Neural progenitor cell (in vitro differentiated cells): ENCODE results near the gene OR10A4. TPM values are rescaled to one million over a fixed set of nuclear protein-coding genes. Genes with fewer than 3 reads are reported as not detected.

ENCODE experiments used
- DNase-seq: peaks from one replicate; pipeline ENCODE4 v3.0.0-alpha.2; 2016; ENCODE audit warnings: low spot score
- H2AFZ ChIP-seq: fragments of 200-600 bp; sonication (generic); replicated peaks from 2 replicates; pipeline ENCODE4 v1.6.1; 2016; ENCODE audit warnings: antibody characterized with exemption
- H3F3A ChIP-seq: fragments of 200-600 bp; sonication (generic); 2 replicates; pipeline ENCODE4 v1.6.1; 2016; ENCODE audit warnings: antibody characterized with exemption, low read depth
- H3K27ac ChIP-seq: fragments of 200-600 bp; sonication (generic); 2 replicates; pipeline ENCODE4 v1.5.1; 2016; ENCODE audit warnings: mild to moderate bottlenecking
- H3K27me3 ChIP-seq: fragments of 200-600 bp; sonication (generic); 2 replicates; pipeline ENCODE4 v1.6.1; 2016; ENCODE audit warnings: mild to moderate bottlenecking, moderate library complexity
- H3K36me3 ChIP-seq: fragments of 200-600 bp; sonication (generic); 2 replicates; pipeline ENCODE4 v1.5.1; 2016
- H3K4me1 ChIP-seq: fragments of 200-600 bp; sonication (generic); 2 replicates; pipeline ENCODE4 v1.6.1; 2016; ENCODE audit warnings: mixed run types
- H3K4me2 ChIP-seq: fragments of 200-600 bp; sonication (generic); 2 replicates; pipeline ENCODE4 v1.6.1; 2016
- H3K4me3 ChIP-seq: fragments of 200-600 bp; sonication (generic); 2 replicates; pipeline ENCODE4 v1.5.1; 2016
- H3K79me2 ChIP-seq: fragments of 200-600 bp; sonication (generic); 2 replicates; pipeline ENCODE4 v1.6.1; 2016; ENCODE audit warnings: low read depth
- H3K9ac ChIP-seq: fragments of 200-600 bp; sonication (generic); 2 replicates; pipeline ENCODE4 v1.6.1; 2016
- H3K9me3 ChIP-seq: fragments of 200-600 bp; sonication (generic); 2 replicates; pipeline ENCODE4 v1.5.1; 2016; ENCODE audit warnings: low read depth
- H4K20me1 ChIP-seq: fragments of 200-600 bp; sonication (generic); 2 replicates; pipeline ENCODE4 v1.6.1; 2016; ENCODE audit warnings: low read depth
- H3K27ac Mint-ChIP-seq: 3 replicates; pipeline ENCODE4 v1.8.0; 2021; ENCODE audit warnings: mixed read lengths
- H3K27me3 Mint-ChIP-seq: 2 replicates; pipeline ENCODE4 v1.8.0; 2022; ENCODE audit warnings: low read depth, mild to moderate bottlenecking, inconsistent platforms, moderate library complexity, mixed read lengths; ENCODE audit not compliant: insufficient read depth
- H3K36me3 Mint-ChIP-seq: 3 replicates; pipeline ENCODE4 v1.8.0; 2021; ENCODE audit warnings: mixed read lengths
- H3K4me1 Mint-ChIP-seq: 3 replicates; pipeline ENCODE4 v1.8.0; 2021; ENCODE audit warnings: mixed read lengths
- H3K4me3 Mint-ChIP-seq: 3 replicates; pipeline ENCODE4 v1.8.0; 2021; ENCODE audit warnings: mild to moderate bottlenecking, moderate library complexity, mixed read lengths
- H3K9me3 Mint-ChIP-seq: 3 replicates; pipeline ENCODE4 v1.8.0; 2020; ENCODE audit warnings: mixed read lengths
- CTCF ChIP-seq: fragments of 200-600 bp; sonication (generic); IDR thresholded peaks from 2 replicates; pipeline ENCODE4 v1.5.1; 2017; ENCODE audit warnings: antibody characterized with exemption, mild to moderate bottlenecking
- EZH2 ChIP-seq: fragments of 200-600 bp; sonication (generic); IDR thresholded peaks from 2 replicates; pipeline ENCODE4 v1.6.1; 2017; ENCODE audit warnings: antibody characterized with exemption, mild to moderate bottlenecking, moderate library complexity
- EZH2phosphoT487 ChIP-seq: fragments of 200-600 bp; sonication (generic); IDR thresholded peaks from 2 replicates; pipeline ENCODE4 v1.6.1; 2017; ENCODE audit warnings: antibody characterized with exemption
- total RNA-seq: library from RNA; depleted of rRNA; stranded (reverse); fragments of >200 nt; gene quantifications from 2 replicates; pipeline ENCODE4 v1.2.3, GENCODE V29; 2015; ENCODE audit warnings: low replicate concordance

Gene OR10A4
- total RNA-seq, 1 donor from 2014 or later: not detected

- Mint-ChIP-seq H3K4me1 (no peaks in the 10 kb centered on the region), H3K4me3 (no peak overlapping the region), H3K27me3 (no peaks in the 10 kb centered on the region), H3K27ac (no peak overlapping the region), H3K36me3 (no peaks in the 10 kb centered on the region), H3K9me3 (no peaks in the 10 kb centered on the region)
- Histone ChIP-seq H3K4me3 (no peak overlapping the region), H3K27me3 (no peaks in the 10 kb centered on the region), H2AFZ (no peak overlapping the region), H4K20me1 (no peaks in the 10 kb centered on the region), H3K27ac (no peak overlapping the region), H3F3A (no peaks in the 10 kb centered on the region), H3K79me2 (no peaks in the 10 kb centered on the region), H3K4me1 (no peaks in the 10 kb centered on the region), H3K9ac (no peak overlapping the region), H3K4me2 (no peak overlapping the region), H3K36me3 (no peaks in the 10 kb centered on the region), H3K9me3 (no peaks in the 10 kb centered on the region)
- TF ChIP-seq EZH2: no peak
- no peak for TF ChIP-seq EZH2phosphoT487
- no peak for TF ChIP-seq CTCF
- DNase-seq: no peak
These were observed 12.4 kb downstream of the OR10A4 start for GRCh38 chr11:6888830-6889229.

- no peak overlapping the region for H3K9ac ChIP-seq
- no peak overlapping the region for H3K4me3 Mint-ChIP-seq
- H3K4me1 Mint-ChIP-seq: no peaks in the 10 kb centered on the region
- no peak overlapping the region for H3K27ac ChIP-seq
- H3K4me2 ChIP-seq: no peak overlapping the region
- no peak overlapping the region for H3K4me3 ChIP-seq
- H3F3A ChIP-seq: no peaks in the 10 kb centered on the region
- H4K20me1 ChIP-seq: no peaks in the 10 kb centered on the region
- no peaks in the 10 kb centered on the region for H3K9me3 Mint-ChIP-seq
- no peaks in the 10 kb centered on the region for H3K9me3 ChIP-seq
- no peak overlapping the region for H3K27ac Mint-ChIP-seq
- H2AFZ ChIP-seq: no peak overlapping the region
- H3K36me3 ChIP-seq: no peaks in the 10 kb centered on the region
- DNase-seq: no peak
- no peaks in the 10 kb centered on the region for H3K27me3 Mint-ChIP-seq
- no peak for TF ChIP-seq EZH2phosphoT487
- H3K79me2 ChIP-seq: no peaks in the 10 kb centered on the region
- no peaks in the 10 kb centered on the region for H3K27me3 ChIP-seq
- H3K36me3 Mint-ChIP-seq: no peaks in the 10 kb centered on the region
- H3K4me1 ChIP-seq: no peaks in the 10 kb centered on the region
These were observed 13.4 kb downstream of the OR10A4 start for GRCh38 chr11:6889835-6890234.

- H3K79me2 ChIP-seq: no peaks in the 10 kb centered on the region
- no peaks in the 10 kb centered on the region for H3K4me1 Mint-ChIP-seq
- no peaks in the 10 kb centered on the region for H3K9me3 Mint-ChIP-seq
- no peak within 1 kb of the TSS for H2AFZ ChIP-seq
- H3K36me3 ChIP-seq: no peaks in the 10 kb centered on the region
- H3K27me3 ChIP-seq: no peaks in the 10 kb centered on the region
- no peak within 1 kb of the TSS for H3K4me3 ChIP-seq
- H3K4me3 Mint-ChIP-seq: no peak within 1 kb of the TSS
- H3K27me3 Mint-ChIP-seq: no peaks in the 10 kb centered on the region
- no peaks in the 10 kb centered on the region for H4K20me1 ChIP-seq
- no peaks in the 10 kb centered on the region for H3F3A ChIP-seq
- H3K4me1 ChIP-seq: no peaks in the 10 kb centered on the region
- H3K27ac ChIP-seq: no peak within 1 kb of the TSS
- no peak within 1 kb of the TSS for H3K27ac Mint-ChIP-seq
- no peak within 1 kb of the TSS for H3K4me2 ChIP-seq
- no peaks in the 10 kb centered on the region for H3K9me3 ChIP-seq
- no peak within 1 kb of the TSS for H3K9ac ChIP-seq
- no peak for TF ChIP-seq EZH2phosphoT487
- no peak for TF ChIP-seq EZH2
- TF ChIP-seq CTCF: no peak
- DNase-seq: no peak
- H3K36me3 Mint-ChIP-seq: no peaks in the 10 kb centered on the region
These were observed 16.0 kb downstream of the OR10A4 start, which contains the start of gene OR2D2 for GRCh38 chr11:6892400-6892799. Gene OR2D2 (minus strand): TSS chr11:6892500. CDS start chr11:6892500, 0 bp downstream.

- no peak overlapping the region for H3K4me3 Mint-ChIP-seq
- no peaks in the 10 kb centered on the region for H3K9me3 ChIP-seq
- no peak overlapping the region for H3K4me2 ChIP-seq
- H4K20me1 ChIP-seq: no peaks in the 10 kb centered on the region
- no peaks in the 10 kb centered on the region for H3K27me3 Mint-ChIP-seq
- H3K4me1 Mint-ChIP-seq: no peaks in the 10 kb centered on the region
- no peaks in the 10 kb centered on the region for H3K79me2 ChIP-seq
- H2AFZ ChIP-seq: no peak overlapping the region
- no peak overlapping the region for H3K27ac ChIP-seq
- no peaks in the 10 kb centered on the region for H3K4me1 ChIP-seq
- TF ChIP-seq EZH2phosphoT487: no peak
- peak; percentile 7 for TF ChIP-seq CTCF
- no peaks in the 10 kb centered on the region for H3F3A ChIP-seq
- H3K36me3 Mint-ChIP-seq: no peaks in the 10 kb centered on the region
- H3K4me3 ChIP-seq: no peak overlapping the region
- no peaks in the 10 kb centered on the region for H3K36me3 ChIP-seq
- H3K27me3 ChIP-seq: no peaks in the 10 kb centered on the region
- H3K9me3 Mint-ChIP-seq: no peaks in the 10 kb centered on the region
- H3K27ac Mint-ChIP-seq: no peak overlapping the region
- no peak overlapping the region for H3K9ac ChIP-seq
- no peak for DNase-seq
These were observed 17.7 kb downstream of the OR10A4 start for GRCh38 chr11:6894097-6894496.
